Mesenchymal stem cell (in vitro differentiated cells and primary cell): ENCODE results near the gene MOV10L1.
A peak's percentile ranks its signal among the peaks of the same experiment; 100 is the strongest.

Source experiments
- DNase-seq: peaks from one replicate; pipeline ENCODE4 v3.0.0-alpha.2; 2013
- H2AFZ ChIP-seq: one replicate; pipeline ENCODE4 v1.6.1; 2013; ENCODE audit warnings: low read depth, mild to moderate bottlenecking, control low read depth, inconsistent platforms, low read length, moderate library complexity
- H2AK5ac ChIP-seq: 2 replicates; pipeline ENCODE4 v1.6.1; 2013; ENCODE audit warnings: low read length, moderate library complexity, mild to moderate bottlenecking, inconsistent platforms; ENCODE audit not compliant: severe bottlenecking
- H2BK120ac ChIP-seq: one replicate; pipeline ENCODE4 v1.6.1; 2013; ENCODE audit warnings: low read depth, mild to moderate bottlenecking, inconsistent platforms, low read length, moderate library complexity
- H2BK12ac ChIP-seq, 2 experiments: one replicate each; pipeline ENCODE4 v1.6.1; 2013; ENCODE audit warnings: inconsistent platforms in 2 of 2, low read length in 2 of 2, mild to moderate bottlenecking in 2 of 2, moderate library complexity in 2 of 2, control low read depth in 1 of 2
- H2BK15ac ChIP-seq: one replicate; pipeline ENCODE4 v1.6.1; 2013; ENCODE audit warnings: mild to moderate bottlenecking, low read depth, inconsistent platforms; ENCODE audit not compliant: poor library complexity, severe bottlenecking
- H2BK5ac ChIP-seq: 2 replicates; pipeline ENCODE4 v1.6.1; 2013; ENCODE audit warnings: low read depth, mild to moderate bottlenecking, low read length, control low read depth, inconsistent platforms; ENCODE audit not compliant: poor library complexity, severe bottlenecking
- H3K14ac ChIP-seq, 2 experiments: one replicate each; pipeline ENCODE4 v1.6.1; 2013; ENCODE audit warnings: inconsistent platforms in 2 of 2, low read length in 2 of 2, control low read depth in 1 of 2, mild to moderate bottlenecking in 1 of 2, moderate library complexity in 1 of 2
- H3K18ac ChIP-seq, 2 experiments: one replicate each; pipeline ENCODE4 v1.6.1; 2013; ENCODE audit warnings: inconsistent platforms in 2 of 2, low read length in 2 of 2, control low read depth in 1 of 2, low read depth in 1 of 2, mild to moderate bottlenecking in 1 of 2
- H3K23ac ChIP-seq, 2 experiments: one replicate each; pipeline ENCODE4 v1.6.1; 2013; ENCODE audit warnings: inconsistent platforms in 2 of 2, low read length in 2 of 2, mild to moderate bottlenecking in 2 of 2, moderate library complexity in 2 of 2, control low read depth in 1 of 2
- H3K27ac ChIP-seq: 2 replicates; pipeline ENCODE4 v1.5.1; 2013; ENCODE audit warnings: mild to moderate bottlenecking, moderate library complexity, low read length, control low read depth, inconsistent platforms; ENCODE audit not compliant: poor library complexity, severe bottlenecking
- H3K27me3 ChIP-seq, 2 experiments: 2 replicates each; pipeline versions ENCODE4 v1.6.1 to v1.7.0; 2013; ENCODE audit warnings: low read length in 2 of 2, mild to moderate bottlenecking in 2 of 2, moderate library complexity in 2 of 2, control low read depth in 1 of 2, inconsistent platforms in 1 of 2; ENCODE audit not compliant: control insufficient read depth in 1 of 2, insufficient read depth in 1 of 2
- H3K36me3 ChIP-seq, 2 experiments: 2 replicates each; pipeline versions ENCODE4 v1.6.1 to v1.7.0; 2013; ENCODE audit warnings: low read length in 2 of 2, control low read depth in 1 of 2, inconsistent platforms in 1 of 2, low read depth in 1 of 2, mild to moderate bottlenecking in 1 of 2; ENCODE audit not compliant: insufficient read depth in 2 of 2, control insufficient read depth in 1 of 2
- H3K4ac ChIP-seq, 2 experiments: one replicate each; pipeline ENCODE4 v1.6.1; 2013; ENCODE audit warnings: inconsistent platforms in 2 of 2, low read length in 2 of 2, mild to moderate bottlenecking in 2 of 2, moderate library complexity in 2 of 2, control low read depth in 1 of 2, low read depth in 1 of 2
- H3K4me1 ChIP-seq: 2 replicates; pipeline ENCODE4 v1.6.1; 2013; ENCODE audit warnings: low read depth, low read length, control low read depth; ENCODE audit not compliant: control insufficient read depth, insufficient read depth
- H3K4me2 ChIP-seq: 2 replicates; pipeline ENCODE4 v1.6.1; 2013; ENCODE audit warnings: low read length, mild to moderate bottlenecking, inconsistent platforms; ENCODE audit not compliant: poor library complexity, severe bottlenecking
- H3K4me3 ChIP-seq, 2 experiments: 2 replicates each; pipeline versions ENCODE4 v1.5.1 to v1.7.0; 2013; ENCODE audit warnings: low read length in 2 of 2, mild to moderate bottlenecking in 2 of 2, control low read depth in 1 of 2, low read depth in 1 of 2; ENCODE audit not compliant: insufficient read depth in 1 of 2
- H3K79me1 ChIP-seq: replicated peaks from 2 replicates; pipeline ENCODE4 v1.6.1; 2013; ENCODE audit warnings: mild to moderate bottlenecking, control low read depth, low read length, inconsistent platforms; ENCODE audit not compliant: poor library complexity, severe bottlenecking
- H3K9ac ChIP-seq: 2 replicates; pipeline ENCODE4 v1.7.0; 2013; ENCODE audit warnings: mild to moderate bottlenecking, low read length, moderate library complexity
- H3K9me3 ChIP-seq: 2 replicates; pipeline ENCODE4 v1.7.0; 2013; ENCODE audit warnings: mild to moderate bottlenecking, low read length; ENCODE audit not compliant: control insufficient read depth
- H4K8ac ChIP-seq: one replicate; pipeline ENCODE4 v1.6.1; 2013; ENCODE audit warnings: inconsistent platforms, mild to moderate bottlenecking, low read length, moderate library complexity
- H4K91ac ChIP-seq: one replicate; pipeline ENCODE4 v1.6.1; 2013; ENCODE audit warnings: mild to moderate bottlenecking, low read length, inconsistent platforms
- WGBS: methylation state at CpG from one replicate; pipeline ENCODE4 v1.1.7; 2013; ENCODE audit warnings: mixed read lengths; 5-methylcytosine and 5-hydroxymethylcytosine counted together

The MOV10L1 gene

DNA sequence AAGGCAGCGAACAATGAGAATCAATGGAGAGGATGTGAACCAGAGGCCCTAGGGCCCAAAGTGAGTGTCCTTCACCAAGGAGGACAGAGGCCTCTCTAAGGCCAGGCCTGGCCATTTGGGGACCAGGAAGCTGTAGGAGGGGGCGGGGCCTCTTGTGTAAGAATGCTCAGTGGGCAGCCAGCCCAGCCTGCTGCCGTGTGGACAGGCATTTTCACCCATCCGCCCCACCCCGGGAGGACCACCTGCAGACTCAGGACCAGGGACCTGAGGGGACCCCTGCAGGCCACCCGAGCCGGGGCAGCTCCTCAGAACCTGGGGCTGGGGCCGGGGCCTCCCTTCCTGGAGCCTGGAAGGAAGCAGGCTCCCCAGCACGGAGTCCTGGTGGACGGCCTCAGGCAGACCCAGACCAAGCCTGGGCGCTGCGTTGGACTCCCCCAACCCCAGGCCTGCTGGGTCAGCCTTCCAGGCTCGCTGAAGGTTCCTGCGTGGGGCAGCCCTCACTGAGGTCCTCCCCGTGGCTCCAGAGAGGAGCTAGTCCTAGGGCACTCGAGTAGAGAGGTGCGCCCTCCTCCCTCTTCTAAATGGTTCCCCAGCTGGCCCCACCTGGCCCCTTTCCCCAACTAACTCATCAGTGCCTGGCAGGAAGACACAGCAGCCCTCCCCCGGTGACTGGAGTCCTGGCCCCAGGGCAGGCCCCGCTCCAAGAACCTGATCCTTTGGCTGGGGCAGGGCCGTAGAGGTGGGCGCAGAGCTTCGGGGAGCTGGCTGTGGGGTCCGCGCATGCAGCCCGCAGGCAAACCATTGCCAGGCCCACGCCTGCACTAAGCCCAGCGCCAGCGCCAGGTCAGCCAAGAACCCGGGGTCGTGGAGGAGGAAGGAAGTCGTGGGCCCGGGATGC, 94.4 kb downstream of the MOV10L1 start:
- H2BK12ac ChIP-seq = peak overlapping the region in 1 of 2 experiments; percentile 7
- H3K4me2 ChIP-seq = no peak overlapping the region
- no peak overlapping the region for H3K9ac ChIP-seq
- H3K4me3 ChIP-seq = peak overlapping the region in 1 of 2 experiments; percentile 24
- H3K4ac ChIP-seq = peak overlapping the region in 1 of 2 experiments; percentile 2
- H3K18ac ChIP-seq = peak overlapping the region; percentile 4 to 38
- no peak for DNase-seq
- peaks cover 4 to 9% of the 10 kb centered on the region in 2 experiments for H3K36me3 ChIP-seq
- peak overlapping the region; percentile 97 for H2BK15ac ChIP-seq
- no peak overlapping the region for H3K14ac ChIP-seq
- peak overlapping the region; percentile 100 for H4K8ac ChIP-seq
- peak overlapping the region; percentile 73 for H2BK120ac ChIP-seq
- peaks cover 0 to 12% of the 10 kb centered on the region in 2 experiments for H3K27me3 ChIP-seq
- H3K4me1 ChIP-seq = peaks cover 30% of the 10 kb centered on the region
- no peak overlapping the region for H4K91ac ChIP-seq
- H2BK5ac ChIP-seq = no peak overlapping the region
- peak overlapping the region; percentile 29 for H2AFZ ChIP-seq
- H3K9me3 ChIP-seq = no peaks in the 10 kb centered on the region
- H3K27ac ChIP-seq = no peak overlapping the region
- H3K79me1 ChIP-seq = peaks cover 14% of the 10 kb centered on the region
- 72% methylated on average over 32 of the region's 32 CpGs for WGBS
- no peak overlapping the region for H2AK5ac ChIP-seq
- no peak overlapping the region for H3K23ac ChIP-seq

DNA sequence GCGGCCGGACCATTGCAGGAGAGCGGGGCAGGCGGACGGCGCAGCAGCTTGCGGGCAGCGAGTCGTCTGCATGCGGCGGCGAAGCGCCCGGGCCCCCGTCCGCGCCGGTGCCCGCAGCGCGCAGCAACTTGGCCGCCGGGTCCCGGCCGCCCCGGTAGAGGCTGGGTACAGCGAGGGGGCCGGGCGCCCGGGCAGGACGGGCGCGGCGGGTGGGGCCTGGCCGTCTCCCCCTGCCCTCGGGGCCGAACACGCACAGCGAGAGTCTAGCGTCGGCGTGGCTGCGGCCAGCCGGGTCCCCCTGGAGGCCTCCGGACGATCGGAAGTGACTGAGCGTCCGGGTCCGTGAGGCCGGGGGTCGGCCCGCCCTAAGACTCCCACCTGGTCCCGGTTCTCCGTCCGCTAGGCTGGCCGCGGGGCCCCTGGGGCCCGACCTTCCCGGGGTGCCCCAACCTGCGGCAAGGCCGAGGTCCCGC, 95.1 kb downstream of the MOV10L1 start:
- H3K14ac ChIP-seq = no peak overlapping the region
- H3K4ac ChIP-seq = peak overlapping the region; percentile 5 to 98
- peak overlapping the region; percentile 7 to 90 for H2BK12ac ChIP-seq
- peak overlapping the region; percentile 43 for H3K4me2 ChIP-seq
- H3K4me1 ChIP-seq = peaks cover 37% of the 10 kb centered on the region
- peaks cover 4 to 9% of the 10 kb centered on the region in 2 experiments for H3K36me3 ChIP-seq
- H4K8ac ChIP-seq = peak overlapping the region; percentile 100
- H2BK5ac ChIP-seq = no peak overlapping the region
- H3K23ac ChIP-seq = no peak overlapping the region
- H4K91ac ChIP-seq = peak overlapping the region; percentile 95
- H3K4me3 ChIP-seq = peak overlapping the region; percentile 44 to 84
- H3K27ac ChIP-seq = no peak overlapping the region
- peaks cover 0 to 5% of the 10 kb centered on the region in 2 experiments for H3K27me3 ChIP-seq
- peak overlapping the region; percentile 29 for H2AFZ ChIP-seq
- H3K79me1 ChIP-seq = peaks cover 16% of the 10 kb centered on the region
- no peak overlapping the region for H2AK5ac ChIP-seq
- WGBS = 28% methylated on average over 52 of the region's 63 CpGs
- H2BK15ac ChIP-seq = peak overlapping the region; percentile 97
- H3K9me3 ChIP-seq = no peaks in the 10 kb centered on the region
- H3K9ac ChIP-seq = peak overlapping the region; percentile 90
- peak overlapping the region; percentile 79 to 98 for H3K18ac ChIP-seq
- peak overlapping the region; percentile 54 for H2BK120ac ChIP-seq
- DNase-seq = no peak

DNA sequence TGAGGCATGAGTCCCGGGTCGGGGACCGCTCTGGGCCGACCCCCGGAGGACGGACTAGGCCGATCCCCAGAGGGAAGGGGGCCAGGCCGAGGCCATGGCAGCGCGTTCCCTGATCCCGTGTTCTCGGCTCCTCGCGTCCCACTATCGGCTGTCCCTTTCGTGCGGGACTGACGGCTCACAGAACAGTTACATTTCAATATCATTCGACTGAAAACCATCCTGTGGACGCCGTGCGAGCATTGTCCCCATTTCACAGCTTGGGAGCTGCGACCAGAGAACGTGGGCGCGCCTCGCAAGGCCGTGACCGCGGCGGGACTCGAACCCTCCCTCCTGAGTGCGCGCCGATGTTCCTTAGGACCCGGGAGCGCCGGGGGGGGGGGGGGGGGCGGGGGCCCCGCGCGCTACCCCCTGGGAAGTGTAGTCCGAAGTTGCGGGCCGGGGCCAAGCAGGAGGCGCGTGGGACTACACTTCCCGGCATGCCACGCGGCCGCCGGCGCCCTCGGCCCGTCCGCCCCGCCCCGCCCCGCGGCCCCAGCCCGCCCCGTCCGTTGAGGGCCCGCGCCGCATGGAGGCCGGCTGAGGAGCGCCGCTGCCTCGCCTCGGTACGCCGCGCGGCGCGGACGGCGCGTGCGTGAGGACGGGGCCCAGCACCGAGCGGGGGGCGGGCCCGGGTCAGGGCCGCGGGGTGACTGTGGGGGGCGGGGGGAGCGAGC, 95.7 kb downstream of the MOV10L1 start, which contains the start of gene TRABD:
Gene TRABD, plus strand, starts transcription at position 539 of the 713 bp plus-strand sequence. CDS start 7,148 bp downstream, outside the sequence.
- Histone ChIP-seq H2BK12ac (peak within 1 kb of the TSS; percentile 90 to 97), H3K27ac (no peak within 1 kb of the TSS), H2AK5ac (no peak within 1 kb of the TSS), H3K23ac (peak within 1 kb of the TSS in 1 of 2 experiments; percentile 73), H3K4ac (peak within 1 kb of the TSS; percentile 91 to 98), H3K79me1 (peaks cover 16% of the 10 kb centered on the region), H3K18ac (peak within 1 kb of the TSS; percentile 79 to 98), H2BK5ac (no peak within 1 kb of the TSS), H3K14ac (peak within 1 kb of the TSS in 1 of 2 experiments; percentile 85), H3K4me2 (peak within 1 kb of the TSS; percentile 89), H3K9ac (peak within 1 kb of the TSS; percentile 90), H2AFZ (peak within 1 kb of the TSS; percentile 88), H3K27me3 (no peaks in the 10 kb centered on the region), H4K91ac (peak within 1 kb of the TSS; percentile 95), H4K8ac (peak within 1 kb of the TSS; percentile 100), H3K9me3 (no peaks in the 10 kb centered on the region), H3K4me3 (peak within 1 kb of the TSS; percentile 79 to 84), H2BK15ac (peak within 1 kb of the TSS; percentile 97), H2BK120ac (peak within 1 kb of the TSS; percentile 77), H3K36me3 (peaks cover 4 to 9% of the 10 kb centered on the region in 2 experiments), H3K4me1 (peaks cover 42% of the 10 kb centered on the region)
- DNase-seq = peak; percentile 87
- WGBS = 14% methylated on average over 35 of the region's 90 CpGs
